GM18907 (cell line): ENCODE measurements around the gene ZDHHC14.
"Not testable (repeated sequence)": the region's sequence is repeated elsewhere in the genome, so short reads cannot be mapped to it uniquely, and the experiment has no call there.

ENCODE experiments used
- ATAC-seq: cut with Tn5 transposase; IDR thresholded peaks from one replicate; pipeline ENCODE4 v1.9.1; 2021; ENCODE audit warnings: mild to moderate bottlenecking, moderate library complexity; ENCODE audit not compliant: unreplicated experiment

Gene ZDHHC14

GRCh38 chr6:157402996-157403685 is 22.2 kb downstream of the ZDHHC14 start:
- no peak for ATAC-seq

DNA sequence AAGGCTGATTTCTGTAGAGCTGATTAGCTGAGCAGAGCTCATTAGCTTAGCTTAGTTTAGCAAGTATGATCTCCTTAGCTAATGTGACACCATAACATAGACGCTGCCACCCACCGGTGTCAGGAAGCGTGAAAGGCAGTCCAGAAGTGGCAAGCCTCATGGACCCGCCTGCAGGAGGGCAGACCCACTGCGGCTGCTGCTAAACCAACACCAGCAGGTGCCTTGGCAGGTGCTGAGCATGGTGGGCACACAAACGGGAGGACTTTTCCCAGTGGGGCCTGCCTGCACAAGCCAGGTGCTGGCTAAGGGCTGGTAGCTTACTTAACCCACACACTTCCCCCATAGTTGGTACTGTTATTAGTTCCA is 22.7 kb downstream of the ZDHHC14 start:
- ATAC-seq, result no peak

DNA sequence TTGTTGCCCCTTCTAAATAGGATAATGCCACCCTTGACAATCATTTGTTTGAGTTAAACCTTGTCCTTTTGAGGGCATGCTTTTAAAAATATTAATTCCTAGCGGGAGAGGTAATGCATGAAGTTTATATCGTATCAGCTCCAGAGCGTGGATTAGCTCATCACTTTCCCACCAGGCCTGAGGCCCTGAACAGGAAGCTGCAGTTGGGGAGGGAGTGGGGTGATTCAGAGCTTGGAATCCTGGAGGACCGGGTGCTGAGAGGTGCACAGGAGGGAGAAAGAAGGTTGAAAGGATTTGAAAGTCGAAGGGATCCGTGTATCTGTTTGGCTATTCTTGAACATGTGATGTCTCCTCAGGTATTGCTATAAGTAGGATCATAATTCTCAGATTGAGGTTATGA is 25.0 kb downstream of the ZDHHC14 start:
- ATAC-seq, result no peak

DNA sequence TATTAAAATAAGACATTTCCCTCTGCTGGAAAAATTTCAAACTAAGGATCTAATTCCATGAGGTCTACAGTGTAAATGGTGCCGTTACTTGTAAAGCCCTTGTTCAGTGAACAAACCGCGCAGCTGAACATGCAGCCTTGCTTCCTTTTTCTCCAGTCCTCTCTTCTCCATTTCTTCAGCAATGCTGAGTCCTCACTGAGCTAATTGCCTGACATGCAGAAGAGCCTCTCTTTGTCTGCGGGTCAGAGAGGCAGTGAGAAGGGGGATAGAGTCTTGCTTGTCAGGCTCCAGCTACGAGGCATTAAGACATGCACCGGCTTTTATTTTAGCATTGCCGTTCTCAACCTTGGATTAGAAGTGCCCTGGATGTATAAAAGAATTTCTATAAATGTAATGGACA is 25.7 kb downstream of the ZDHHC14 start:
- no peak for ATAC-seq

DNA sequence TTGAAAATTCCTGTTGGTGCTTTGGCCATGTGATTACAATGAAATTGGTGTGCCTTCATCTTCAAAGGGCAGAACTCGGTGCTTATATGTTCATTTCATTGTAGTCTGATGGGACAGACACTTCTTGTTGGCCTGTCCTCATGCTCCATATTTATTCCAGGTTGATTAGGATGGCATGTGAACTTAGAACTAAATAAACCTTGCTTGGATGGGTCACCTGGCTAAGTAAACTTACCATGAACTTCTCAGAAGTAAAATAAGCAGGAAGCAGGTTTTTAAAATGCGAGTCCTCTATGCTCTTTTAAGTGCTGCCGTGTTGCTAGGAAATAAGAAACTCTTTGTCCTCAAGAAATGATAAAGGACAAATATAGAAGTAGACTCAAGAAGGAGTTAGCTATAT is 26.7 kb downstream of the ZDHHC14 start:
- no peak for ATAC-seq

DNA sequence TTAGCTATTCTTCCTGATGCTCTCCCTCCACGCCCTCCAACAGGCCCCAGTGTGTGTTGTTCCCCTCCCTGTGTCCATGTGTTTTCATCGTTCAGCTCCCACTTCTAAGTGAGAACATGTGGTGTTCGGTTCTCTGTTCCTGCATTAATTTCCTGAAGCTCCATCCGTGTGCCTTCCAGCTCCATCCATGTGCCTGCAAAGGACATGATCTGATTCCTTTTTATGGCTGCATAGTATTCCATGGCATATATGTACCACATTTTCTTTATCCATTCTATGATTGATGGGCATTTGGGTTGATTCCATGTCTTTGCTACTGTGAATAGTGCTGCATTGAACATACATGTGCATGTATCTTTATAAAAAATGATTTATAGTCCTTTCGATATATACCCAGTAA is 27.4 kb downstream of the ZDHHC14 start:
- ATAC-seq, result not testable (repeated sequence)

- ATAC-seq, result no peak
Measured at GRCh38 chr6:157410045-157410444, 29.1 kb downstream of the ZDHHC14 start.

GRCh38 chr6:157411368-157411767 is 30.4 kb downstream of the ZDHHC14 start:
- ATAC-seq, result no peak

DNA sequence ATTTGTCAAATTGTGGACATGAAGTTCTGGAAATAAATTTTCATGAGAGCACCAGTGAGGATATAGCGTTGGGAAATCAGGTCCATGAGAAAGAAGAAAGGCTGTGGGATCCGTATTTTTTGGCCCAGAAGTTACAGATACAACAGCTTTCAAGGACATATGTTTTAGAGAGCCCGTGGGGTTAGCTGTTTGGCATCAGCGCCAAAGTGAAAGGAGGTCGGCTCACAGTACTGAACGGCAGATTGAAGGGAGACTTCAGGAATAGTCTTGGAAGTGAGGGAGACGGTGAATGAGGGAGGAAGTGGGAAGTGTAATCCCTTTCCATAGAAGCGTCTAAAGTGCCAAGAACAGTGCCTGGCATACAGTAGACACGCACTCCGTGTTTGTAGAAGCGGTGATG is 31.8 kb downstream of the ZDHHC14 start:
- no peak for ATAC-seq

DNA sequence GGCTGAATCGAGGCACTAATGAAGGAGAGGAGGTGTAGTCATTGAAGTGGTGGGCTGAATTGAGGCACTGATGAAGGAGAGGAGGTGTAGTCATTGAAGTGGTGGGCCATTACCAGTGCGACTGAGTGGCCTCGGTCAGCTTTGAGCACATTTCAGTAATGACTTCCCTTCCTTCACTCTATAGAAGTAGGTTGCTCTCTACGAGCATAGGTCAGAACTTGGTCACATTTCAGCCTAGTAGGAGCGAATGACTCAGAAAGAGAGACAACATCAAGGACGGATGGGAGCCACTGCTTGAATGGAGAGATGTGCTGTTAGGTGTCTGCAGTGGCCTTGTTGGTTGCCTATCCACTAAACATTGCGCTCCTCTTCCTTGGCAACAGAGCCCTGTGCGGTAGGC is 39.5 kb downstream of the ZDHHC14 start:
- no peak for ATAC-seq

- ATAC-seq, result no peak
Measured at GRCh38 chr6:157424491-157425020, 43.6 kb downstream of the ZDHHC14 start.

- ATAC-seq, result no peak
Measured at GRCh38 chr6:157427969-157428368, 47.0 kb downstream of the ZDHHC14 start.

GRCh38 chr6:157428427-157429202 is 47.6 kb downstream of the ZDHHC14 start:
- no peak for ATAC-seq

DNA sequence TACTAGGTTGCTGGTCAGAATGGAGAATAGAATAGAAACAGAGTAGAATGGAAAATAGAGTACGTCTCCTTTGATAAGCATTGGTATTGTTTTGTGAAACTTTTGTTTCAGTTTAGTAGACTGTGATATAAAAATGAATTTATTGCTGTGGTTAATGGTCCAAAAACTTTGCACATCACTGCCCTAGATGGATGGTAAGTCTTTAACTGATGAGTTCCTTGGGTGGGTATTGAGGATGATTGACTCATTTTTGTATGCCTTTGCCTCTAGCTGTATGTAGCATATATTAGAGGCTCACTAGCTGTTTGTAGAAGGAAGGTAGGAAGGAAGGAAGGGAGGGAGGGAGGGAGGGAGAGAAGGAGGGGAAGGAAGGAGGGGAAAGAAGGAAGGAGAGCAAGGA is 48.3 kb downstream of the ZDHHC14 start:
- ATAC-seq, result no peak

- peak; percentile 53 for ATAC-seq
Measured at GRCh38 chr6:157430834-157431233, 49.8 kb downstream of the ZDHHC14 start.

GRCh38 chr6:157432231-157432891 is 51.4 kb downstream of the ZDHHC14 start:
- ATAC-seq, result no peak

- ATAC-seq, result no peak
Measured at GRCh38 chr6:157432892-157433265, 51.9 kb downstream of the ZDHHC14 start.

- ATAC-seq, result no peak
Measured at GRCh38 chr6:157433678-157434081, 52.7 kb downstream of the ZDHHC14 start.

DNA sequence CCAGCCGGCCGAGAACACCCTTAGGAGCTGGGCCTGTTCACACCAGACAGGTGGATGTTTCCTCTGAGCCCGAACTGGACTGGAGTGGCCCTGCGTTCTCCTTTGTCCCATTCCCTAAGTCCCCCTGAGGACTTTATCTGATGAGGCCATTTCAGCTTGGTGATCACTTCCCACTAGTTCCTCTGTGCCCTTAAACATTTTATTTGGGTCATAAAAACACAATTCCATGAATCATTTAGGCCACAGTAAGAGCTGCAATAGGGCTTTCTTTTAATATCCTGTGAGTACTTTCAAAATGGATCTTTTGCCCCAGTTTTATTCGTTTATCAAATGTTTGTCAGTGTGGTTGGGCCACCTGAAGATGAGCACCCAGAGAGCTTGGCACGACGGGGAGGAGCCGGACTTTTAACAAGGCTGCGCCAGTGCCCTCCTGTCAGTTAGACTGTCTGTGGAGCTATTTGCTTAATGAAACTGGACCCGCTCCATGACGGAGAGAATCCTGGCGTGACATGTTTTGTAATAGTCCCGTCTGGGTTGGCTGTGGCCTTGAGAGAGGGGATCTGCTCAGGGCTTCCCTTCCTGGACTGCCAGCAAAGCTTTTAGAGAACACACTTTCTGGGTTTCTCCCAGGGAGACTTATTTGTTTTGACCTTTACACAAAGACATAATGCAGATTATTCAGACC is 53.5 kb downstream of the ZDHHC14 start:
- no peak for ATAC-seq

GRCh38 chr6:157436219-157436943 is 55.4 kb downstream of the ZDHHC14 start:
- ATAC-seq, result no peak

GRCh38 chr6:157436944-157437336 is 56.0 kb downstream of the ZDHHC14 start:
- ATAC-seq, result no peak
